OCI-LY3 (cell line): Measurements from ENCODE around the gene WNT3.

Source experiments
- EZH2phosphoT487 ChIP-seq: fragments of 200-600 bp; shearing (Covaris generic); IDR thresholded peaks from 2 replicates; pipeline ENCODE4 v1.6.1; 2018; ENCODE audit warnings: antibody characterized with exemption, mixed run types, low read depth
- TF ChIP-seq, protein P1 (sequence below): fragments of 200-600, 300-600 bp; sonication (generic); IDR thresholded peaks from 2 replicates; pipeline ENCODE4 v1.5.1; 2014; ENCODE audit warnings: antibody characterized with exemption, low read length, low read depth

- TF ChIP-seq, protein P1, sequence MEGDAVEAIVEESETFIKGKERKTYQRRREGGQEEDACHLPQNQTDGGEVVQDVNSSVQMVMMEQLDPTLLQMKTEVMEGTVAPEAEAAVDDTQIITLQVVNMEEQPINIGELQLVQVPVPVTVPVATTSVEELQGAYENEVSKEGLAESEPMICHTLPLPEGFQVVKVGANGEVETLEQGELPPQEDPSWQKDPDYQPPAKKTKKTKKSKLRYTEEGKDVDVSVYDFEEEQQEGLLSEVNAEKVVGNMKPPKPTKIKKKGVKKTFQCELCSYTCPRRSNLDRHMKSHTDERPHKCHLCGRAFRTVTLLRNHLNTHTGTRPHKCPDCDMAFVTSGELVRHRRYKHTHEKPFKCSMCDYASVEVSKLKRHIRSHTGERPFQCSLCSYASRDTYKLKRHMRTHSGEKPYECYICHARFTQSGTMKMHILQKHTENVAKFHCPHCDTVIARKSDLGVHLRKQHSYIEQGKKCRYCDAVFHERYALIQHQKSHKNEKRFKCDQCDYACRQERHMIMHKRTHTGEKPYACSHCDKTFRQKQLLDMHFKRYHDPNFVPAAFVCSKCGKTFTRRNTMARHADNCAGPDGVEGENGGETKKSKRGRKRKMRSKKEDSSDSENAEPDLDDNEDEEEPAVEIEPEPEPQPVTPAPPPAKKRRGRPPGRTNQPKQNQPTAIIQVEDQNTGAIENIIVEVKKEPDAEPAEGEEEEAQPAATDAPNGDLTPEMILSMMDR = no peak
- TF ChIP-seq EZH2phosphoT487 = no peak
Observed at GRCh38 chr17:46862949-46863348, 44.5 kb upstream of the WNT3 start.
